Left ventricle myocardium superior (tissue), 1 donor: ENCODE results near the gene PTCSC3. TPM values are rescaled to one million over a fixed set of nuclear protein-coding genes. Genes with fewer than 3 reads are reported as not detected.
"Not testable (repeated sequence)": the region's sequence is repeated elsewhere in the genome, so short reads cannot be mapped to it uniquely, and the experiment has no call there.

Experiments used
- ATAC-seq: fragments of 200-7000 bp; cut with Tn5 transposase; one replicate; pipeline ENCODE4 v1.9.1; 2020; ENCODE audit warnings: mild to moderate bottlenecking, moderate library complexity
- DNase-seq: peaks from one replicate; pipeline ENCODE4 v3.0.0-alpha.2; 2020
- intact Hi-C: fragments of 100-400 bp; cut with micrococcal nuclease; formaldehyde crosslinking; loops from one replicate; pipeline ENCODE4 v1.11.0; 2022
- total RNA-seq: library from RNA; stranded (reverse); fragmentation: NEBNext Ultra II Directional; extraction: Animal tissue kit (Norgen Biotek cat#: 25700); gene quantifications from one replicate; pipeline ENCODE4 v1.2.1, GENCODE V29; 2021
- donor health status: DM: no; HTN: yes; CAD: no; lungs with severe emphysema.

PTCSC3 gene
- total RNA-seq, 1 donor from 2014 or later, result not detected

- intact Hi-C loops, result no loop called here
- ATAC-seq, result no peak
- no peak for DNase-seq
Observed at GRCh38 chr14:36177489-36177888, 967 bp upstream of the PTCSC3 start.

- intact Hi-C loops, result no loop called here
- no peak for ATAC-seq
- DNase-seq, result no peak
Observed at GRCh38 chr14:36174767-36175424, 1.6 kb downstream of the PTCSC3 start.

- ATAC-seq (no peak), DNase-seq (no peak)
- intact Hi-C loops, result no loop called here
Observed at GRCh38 chr14:36173161-36173560, 3.4 kb downstream of the PTCSC3 start.

GRCh38 chr14:36171607-36172006, 4.9 kb downstream of the PTCSC3 start:
- DNase-seq (no peak), ATAC-seq (no peak)
- intact Hi-C loops, result no loop called here

GRCh38 chr14:36167431-36167830, 9.1 kb downstream of the PTCSC3 start:
- ATAC-seq (no peak), DNase-seq (no peak)
- intact Hi-C loops, result no loop called here

GRCh38 chr14:36163451-36163850, 13.1 kb downstream of the PTCSC3 start:
- DNase-seq, result no peak
- intact Hi-C loops, result no loop called here
- ATAC-seq, result no peak

- intact Hi-C loops, result no loop called here
- DNase-seq (no peak), ATAC-seq (no peak)
Observed at GRCh38 chr14:36162267-36162666, 14.3 kb downstream of the PTCSC3 start.

GRCh38 chr14:36161776-36162175, 14.7 kb downstream of the PTCSC3 start:
- ATAC-seq, result no peak
- no peak for DNase-seq
- intact Hi-C loops, result no loop called here

- ATAC-seq, result no peak
- no peak for DNase-seq
- intact Hi-C loops, result no loop called here
Observed at GRCh38 chr14:36151335-36151734, 25.2 kb downstream of the PTCSC3 start.

GRCh38 chr14:36134038-36134437, 42.5 kb downstream of the PTCSC3 start:
- ATAC-seq (no peak), DNase-seq (no peak)
- intact Hi-C loops, result no loop called here

- no peak for ATAC-seq
- intact Hi-C loops, result no loop called here
- DNase-seq, result no peak
Observed at GRCh38 chr14:36132826-36133225, 43.7 kb downstream of the PTCSC3 start.

- ATAC-seq (no peak), DNase-seq (no peak)
- intact Hi-C loops, result no loop called here
Observed at GRCh38 chr14:36130186-36130585, 46.3 kb downstream of the PTCSC3 start.

- ATAC-seq (no peak), DNase-seq (no peak)
- intact Hi-C loops, result no loop called here
Observed at GRCh38 chr14:36129181-36129580, 47.3 kb downstream of the PTCSC3 start.

- DNase-seq, result no peak
- no peak for ATAC-seq
- intact Hi-C loops, result no loop called here
Observed at GRCh38 chr14:36113341-36113740, 63.2 kb downstream of the PTCSC3 start.

GRCh38 chr14:36111822-36112583, 64.5 kb downstream of the PTCSC3 start:
- intact Hi-C loops, result no loop called here
- ATAC-seq (no peak), DNase-seq (no peak)

GRCh38 chr14:36105401-36105800, 71.1 kb downstream of the PTCSC3 start:
- intact Hi-C loops, result no loop called here
- ATAC-seq (no peak), DNase-seq (no peak)

- intact Hi-C loops, ATAC-seq, DNase-seq: not testable (repeated sequence)
Observed at GRCh38 chr14:36104258-36104657, 72.3 kb downstream of the PTCSC3 start.

- no peak for DNase-seq
Observed at GRCh38 chr14:36099619-36100018, 76.9 kb downstream of the PTCSC3 start.

GRCh38 chr14:36097356-36097755, 79.2 kb downstream of the PTCSC3 start:
- intact Hi-C loops, result no loop called here
- no peak for ATAC-seq

More at GRCh38 chr14:36099619-36100018, 76.9 kb downstream of the PTCSC3 start:
- no peak for ATAC-seq
- intact Hi-C loops, result no loop called here

GRCh38 chr14:36096090-36096489, 80.4 kb downstream of the PTCSC3 start:
- ATAC-seq (no peak), DNase-seq (no peak)
- intact Hi-C loops, result no loop called here

More at GRCh38 chr14:36097356-36097755, 79.2 kb downstream of the PTCSC3 start:
- DNase-seq, result no peak

- DNase-seq (no peak), ATAC-seq (no peak)
- intact Hi-C loops, result no loop called here
Observed at GRCh38 chr14:36094963-36095362, 81.6 kb downstream of the PTCSC3 start.
